ENCODE results near the gene TSTD2. TPM values are rescaled to one million over a fixed set of nuclear protein-coding genes. Genes with fewer than 3 reads are reported as not detected.

TSTD2 gene
- total RNA-seq, 1 experiment from 2014 or later, result 18.8 TPM

DNA sequence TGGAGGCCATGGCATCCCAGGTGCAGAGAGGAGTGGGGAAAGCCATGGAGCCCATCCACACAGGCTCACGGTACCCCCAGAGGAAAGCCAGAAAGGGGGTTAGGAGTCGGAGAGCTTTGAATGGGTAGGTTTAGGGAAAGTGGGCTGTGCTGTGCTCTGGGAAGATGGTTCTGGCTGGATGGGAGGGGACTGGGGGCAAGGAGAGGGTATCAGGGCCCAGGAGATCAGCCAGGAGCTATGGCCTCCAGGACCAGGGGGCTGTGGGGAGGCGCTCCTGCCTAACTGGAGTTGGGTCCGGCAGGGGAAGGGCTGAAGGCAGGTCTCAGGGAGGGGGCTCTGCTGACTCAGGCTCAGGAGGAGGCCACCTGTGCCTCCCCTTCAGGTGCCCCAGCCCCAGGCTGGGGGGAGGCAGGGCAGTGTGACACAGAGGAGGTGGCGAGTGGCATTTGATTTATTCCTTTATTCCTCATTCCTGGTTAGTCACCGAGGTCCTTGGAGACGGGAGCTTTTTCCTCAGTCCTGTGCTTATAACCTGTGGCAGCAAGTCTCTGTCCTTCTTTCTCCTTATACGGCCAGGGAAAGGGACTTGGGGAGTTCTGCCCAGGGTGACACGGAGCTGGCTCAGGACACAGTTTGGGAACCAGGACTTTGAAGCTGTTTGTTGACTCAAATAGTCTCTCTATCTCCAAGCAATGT is 60.8 kb downstream of the TSTD2 start:
- DNase-seq (ENCODE audit: low read depth), result no peak
- in situ Hi-C loops (cut with HindIII; ENCODE audit: low pct_unique_long_range_greater_than_20kb, low sequenced_read_pairs), result no loop called here

DNA sequence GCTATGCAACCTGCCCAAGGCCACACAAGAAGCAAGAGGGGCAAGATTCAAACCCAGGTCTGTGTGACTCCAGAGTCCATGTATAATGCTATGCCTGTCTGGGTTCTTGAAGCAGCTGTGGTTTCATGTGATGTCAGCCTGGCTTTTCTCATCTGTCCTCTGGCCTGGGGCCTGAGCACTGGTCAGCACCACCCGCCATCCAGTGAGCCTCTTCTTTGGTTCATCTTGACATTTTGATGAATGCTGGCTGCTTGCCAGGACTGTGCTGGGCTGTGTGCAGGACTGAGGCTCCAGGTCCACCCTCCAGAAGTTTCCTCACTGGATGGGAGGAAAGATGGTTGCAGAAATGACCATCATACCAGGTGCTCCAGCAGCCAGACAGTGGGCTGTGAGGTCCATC is 61.5 kb downstream of the TSTD2 start:
- in situ Hi-C loops (cut with HindIII; ENCODE audit: low pct_unique_long_range_greater_than_20kb, low sequenced_read_pairs), result no loop called here
- no peak for DNase-seq (ENCODE audit: low read depth)

DNA sequence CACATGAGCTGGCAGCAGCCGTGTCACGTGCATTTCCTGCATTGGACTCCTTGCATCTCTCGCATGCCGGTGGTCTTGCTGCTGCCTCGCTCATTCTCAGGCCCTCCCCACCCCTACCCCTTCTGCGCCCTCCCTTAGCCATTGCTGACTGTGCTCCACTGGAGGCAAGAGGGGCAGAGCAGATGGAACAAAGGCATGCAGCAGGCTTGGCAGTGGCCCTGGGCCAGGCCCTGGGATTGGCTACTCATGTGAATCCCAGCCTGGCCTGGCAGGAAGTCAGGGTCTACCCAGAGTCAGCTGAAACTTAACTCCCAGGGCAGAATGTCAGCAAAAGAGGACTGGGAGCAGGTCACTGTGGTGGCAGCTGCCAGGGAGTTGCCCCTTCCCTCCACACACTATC is 62.3 kb downstream of the TSTD2 start:
- no peak for DNase-seq (ENCODE audit: low read depth)
- in situ Hi-C loops (cut with HindIII; ENCODE audit: low pct_unique_long_range_greater_than_20kb, low sequenced_read_pairs), result no loop called here

DNA sequence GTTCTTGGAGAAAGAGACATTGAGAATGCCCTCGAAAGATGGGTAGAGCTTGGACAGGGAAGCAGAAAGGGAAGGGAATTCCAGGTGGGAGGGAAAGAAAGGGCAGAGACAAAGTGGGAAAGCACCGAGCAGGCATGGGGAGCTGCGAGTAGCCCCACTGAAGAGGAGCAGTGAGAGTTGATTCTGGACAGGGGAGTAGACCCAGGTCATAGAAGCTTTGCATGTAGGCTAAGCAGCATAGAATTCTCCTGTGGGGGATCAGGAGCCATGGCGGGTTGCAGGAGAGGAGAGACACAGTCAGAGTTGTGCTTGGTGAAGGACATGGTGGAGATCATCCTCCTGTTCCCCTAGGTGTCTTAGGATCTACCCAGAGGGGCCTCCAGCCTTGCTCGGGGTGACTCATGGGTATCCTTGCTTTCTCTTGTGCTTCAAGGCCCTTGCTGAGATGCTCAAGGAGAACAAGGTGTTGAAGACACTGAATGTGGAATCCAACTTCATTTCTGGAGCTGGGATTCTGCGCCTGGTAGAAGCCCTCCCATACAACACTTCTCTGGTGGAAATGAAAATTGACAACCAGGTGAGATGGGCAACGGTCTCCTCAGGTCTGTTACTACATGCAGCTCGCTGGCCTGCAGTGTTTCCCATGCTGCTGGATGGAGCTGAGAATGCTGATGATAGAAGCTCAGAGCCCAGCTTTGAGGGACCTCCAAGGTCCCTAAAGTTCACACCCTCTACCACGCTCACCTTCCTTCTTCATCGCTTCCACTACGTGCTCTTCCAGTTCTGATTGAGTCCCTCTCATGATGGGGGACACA is 64.5 kb downstream of the TSTD2 start:
- in situ Hi-C loops (cut with HindIII; ENCODE audit: low pct_unique_long_range_greater_than_20kb, low sequenced_read_pairs), result no loop called here
- no peak for DNase-seq (ENCODE audit: low read depth)

DNA sequence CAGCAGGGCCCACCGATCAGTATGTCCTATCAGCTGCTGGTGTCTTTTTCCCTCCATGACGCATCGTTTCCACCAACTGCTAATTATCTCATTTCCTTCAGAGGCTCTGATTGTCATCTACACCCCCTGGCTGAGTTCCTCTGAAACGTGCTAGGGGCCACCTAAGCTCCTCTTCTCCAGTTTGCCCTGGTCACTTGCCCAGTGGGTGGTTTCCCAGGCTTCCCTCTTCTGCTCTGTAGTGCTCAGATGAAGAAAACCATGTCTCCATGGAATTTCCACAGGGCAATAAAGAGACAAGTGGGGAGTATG is 65.3 kb downstream of the TSTD2 start:
- in situ Hi-C loops (cut with HindIII; ENCODE audit: low pct_unique_long_range_greater_than_20kb, low sequenced_read_pairs), result no loop called here
- no peak for DNase-seq (ENCODE audit: low read depth)

DNA sequence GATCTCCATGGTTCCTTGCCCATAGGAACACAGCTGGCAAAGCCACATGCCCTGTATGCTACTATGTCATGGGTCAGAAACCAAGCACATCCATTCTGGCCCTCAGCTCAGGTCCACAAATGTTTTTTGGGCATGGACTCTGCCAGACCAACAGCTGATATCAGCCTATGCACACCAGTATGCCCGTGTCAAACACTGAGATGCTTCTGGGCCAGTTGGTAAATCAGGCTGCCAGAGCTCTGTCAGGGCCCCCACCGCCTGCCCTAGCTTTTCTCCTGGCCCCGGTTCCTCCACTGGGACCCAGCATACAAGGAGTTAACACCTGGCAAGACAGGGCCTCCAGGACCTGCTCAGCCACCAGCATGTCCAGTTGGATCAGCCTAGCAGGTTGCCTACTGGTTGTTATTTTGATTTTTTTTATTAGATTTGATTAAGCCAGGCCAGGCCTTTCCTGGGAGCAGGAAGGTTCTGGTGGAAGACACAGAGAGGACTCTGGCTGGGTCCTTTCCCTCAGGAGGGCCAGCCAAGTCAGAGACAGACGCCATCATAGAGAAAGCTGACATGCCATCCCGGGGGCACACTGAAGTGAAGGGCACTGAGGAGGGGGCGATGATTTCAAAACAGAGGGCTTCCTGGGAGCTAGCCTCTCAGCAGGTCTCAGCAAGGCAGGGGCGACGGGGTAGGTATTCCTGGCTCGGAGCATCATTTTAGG is 65.8 kb downstream of the TSTD2 start:
- no peak for DNase-seq (ENCODE audit: low read depth)
- in situ Hi-C loops (cut with HindIII; ENCODE audit: low pct_unique_long_range_greater_than_20kb, low sequenced_read_pairs), result no loop called here

DNA sequence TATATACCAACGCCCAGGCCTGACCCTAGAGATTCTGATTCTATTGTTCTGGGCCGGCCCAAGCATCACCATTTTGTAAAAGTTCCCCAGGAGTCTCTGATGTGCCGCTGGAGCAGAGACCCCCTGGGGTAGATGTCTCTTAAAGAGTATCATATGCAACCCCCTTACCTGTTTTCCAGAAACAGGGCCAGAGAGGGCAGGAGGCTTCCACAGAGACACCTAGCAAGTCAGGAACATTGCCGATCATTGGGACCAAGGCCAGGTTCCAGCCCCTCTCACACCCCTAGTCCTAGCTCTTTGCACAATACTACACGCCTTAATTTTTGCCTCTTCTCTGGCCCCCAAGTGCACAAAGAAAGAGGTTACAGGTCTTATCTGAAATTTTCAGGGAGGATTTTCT is 67.9 kb downstream of the TSTD2 start:
- in situ Hi-C loops (cut with HindIII; ENCODE audit: low pct_unique_long_range_greater_than_20kb, low sequenced_read_pairs), result no loop called here

DNA sequence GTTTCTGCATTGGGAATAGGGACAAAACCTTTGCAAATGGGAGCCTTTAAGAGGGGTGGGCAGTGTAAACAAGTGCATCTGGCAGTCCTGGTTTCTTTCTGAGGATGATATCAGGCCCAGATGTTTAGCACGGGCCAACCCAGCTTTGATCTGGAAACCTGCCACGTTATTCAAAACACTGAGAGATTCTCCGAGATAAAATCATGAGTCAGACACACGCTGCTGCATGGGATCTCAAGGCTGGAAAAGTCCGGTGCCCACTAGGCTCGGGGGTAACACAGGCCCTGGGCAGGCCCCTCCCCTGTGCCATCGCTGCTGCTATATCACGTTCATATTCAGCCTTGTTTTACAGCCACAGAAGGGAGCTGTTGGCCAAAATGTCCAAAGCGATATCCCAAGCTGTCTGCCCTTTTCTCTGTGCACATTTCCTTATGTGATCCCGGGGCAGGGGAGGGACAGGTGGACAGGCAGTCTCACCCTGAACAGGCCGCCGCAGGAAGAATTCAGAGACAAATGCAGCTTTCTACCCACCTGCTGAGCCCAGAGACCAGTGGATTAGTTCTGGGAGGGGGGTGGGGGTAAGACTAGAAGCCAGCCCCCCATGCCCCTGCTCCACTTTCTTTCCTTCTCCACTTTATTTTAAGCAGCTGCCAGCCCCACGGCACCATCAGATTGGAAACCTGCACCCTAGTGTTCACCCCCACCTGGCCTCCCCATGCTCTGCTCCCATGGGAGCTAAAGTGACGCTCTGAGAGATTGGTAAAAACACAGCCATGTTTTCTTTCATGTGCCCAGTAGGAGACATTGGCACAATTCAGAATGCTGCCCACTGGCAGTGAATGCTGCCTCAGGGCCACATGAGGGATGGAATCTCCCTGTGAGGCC is 68.6 kb downstream of the TSTD2 start:
- in situ Hi-C loops (cut with HindIII; ENCODE audit: low pct_unique_long_range_greater_than_20kb, low sequenced_read_pairs), result no loop called here
- DNase-seq (ENCODE audit: low read depth), result peak; percentile 36

More for the DNA sequence above, 67.9 kb downstream of the TSTD2 start:
- no peak for DNase-seq (ENCODE audit: low read depth)

DNA sequence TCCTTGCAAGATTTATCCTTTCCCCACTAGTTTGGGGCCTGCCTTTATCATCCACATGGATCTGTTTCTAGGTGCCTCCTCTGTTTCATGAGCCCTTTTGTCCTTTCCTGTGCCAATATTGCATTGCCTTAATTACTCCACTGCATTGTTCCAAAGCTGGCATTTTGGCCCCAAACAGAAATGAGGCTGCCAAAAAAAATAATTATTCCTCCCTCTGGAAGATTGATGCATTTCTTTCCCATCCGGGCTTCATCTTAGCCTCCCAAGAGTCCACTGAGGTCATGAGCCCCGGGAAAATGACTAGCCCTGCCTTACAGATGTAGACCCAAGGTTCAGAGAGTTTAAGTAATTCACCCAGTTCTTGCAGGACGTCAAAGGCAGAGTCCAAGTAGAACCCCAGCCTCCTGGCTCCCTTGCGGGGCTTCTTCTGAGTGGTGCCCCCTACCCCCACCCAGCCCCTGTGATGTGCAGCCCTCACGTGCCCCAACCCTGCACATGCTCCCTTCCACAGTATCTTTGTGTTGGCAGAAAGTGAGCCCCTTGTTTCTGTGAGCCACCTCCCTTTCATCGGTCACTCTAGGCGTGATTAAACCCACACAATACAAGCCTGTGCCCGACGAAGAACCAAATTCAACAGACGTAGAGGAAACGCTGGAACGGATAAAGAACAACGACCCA is 69.6 kb downstream of the TSTD2 start:
- in situ Hi-C loops (cut with HindIII; ENCODE audit: low pct_unique_long_range_greater_than_20kb, low sequenced_read_pairs), result no loop called here
- no peak for DNase-seq (ENCODE audit: low read depth)

DNA sequence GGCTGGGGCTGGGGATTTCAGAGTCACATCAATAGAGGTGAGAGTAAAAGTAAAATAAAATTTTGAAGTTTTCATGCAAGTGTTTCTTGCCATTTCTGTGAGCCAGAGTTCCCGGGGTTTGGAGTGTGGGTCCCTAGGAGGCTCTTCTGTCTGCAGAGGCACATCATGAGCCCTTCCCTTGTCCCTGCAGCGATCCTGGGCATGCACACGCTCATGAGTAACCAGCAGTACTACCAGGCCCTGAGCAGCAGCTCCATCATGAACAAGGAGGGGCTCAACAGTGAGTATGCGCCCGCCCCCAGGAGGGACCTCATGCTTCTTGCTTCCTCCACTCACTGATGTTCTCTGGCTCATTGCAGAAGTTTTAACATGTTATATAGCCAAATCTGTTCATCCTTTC is 70.6 kb downstream of the TSTD2 start:
- DNase-seq (ENCODE audit: low read depth), result no peak
- in situ Hi-C loops (cut with HindIII; ENCODE audit: low pct_unique_long_range_greater_than_20kb, low sequenced_read_pairs), result no loop called here

DNA sequence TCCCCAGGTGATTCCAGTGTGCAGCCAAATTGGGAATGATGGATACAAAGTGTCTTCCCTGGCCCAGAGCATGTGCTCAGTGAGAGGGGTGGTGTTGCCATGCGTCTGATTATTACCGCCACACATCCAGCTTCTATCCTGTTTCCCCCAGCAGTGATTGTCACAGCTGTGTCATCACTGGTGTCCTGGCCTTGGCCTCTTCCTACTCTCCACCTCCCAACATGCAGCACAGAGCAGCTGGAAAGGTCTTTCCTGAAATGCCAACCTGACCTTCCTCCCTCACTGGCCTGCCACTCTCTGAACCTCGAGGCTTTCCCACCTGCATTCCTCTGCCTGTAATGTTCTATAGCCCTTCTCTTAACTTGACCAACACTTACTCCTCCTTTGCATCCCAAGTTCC is 71.7 kb downstream of the TSTD2 start:
- in situ Hi-C loops (cut with HindIII; ENCODE audit: low pct_unique_long_range_greater_than_20kb, low sequenced_read_pairs), result no loop called here
- no peak for DNase-seq (ENCODE audit: low read depth)

DNA sequence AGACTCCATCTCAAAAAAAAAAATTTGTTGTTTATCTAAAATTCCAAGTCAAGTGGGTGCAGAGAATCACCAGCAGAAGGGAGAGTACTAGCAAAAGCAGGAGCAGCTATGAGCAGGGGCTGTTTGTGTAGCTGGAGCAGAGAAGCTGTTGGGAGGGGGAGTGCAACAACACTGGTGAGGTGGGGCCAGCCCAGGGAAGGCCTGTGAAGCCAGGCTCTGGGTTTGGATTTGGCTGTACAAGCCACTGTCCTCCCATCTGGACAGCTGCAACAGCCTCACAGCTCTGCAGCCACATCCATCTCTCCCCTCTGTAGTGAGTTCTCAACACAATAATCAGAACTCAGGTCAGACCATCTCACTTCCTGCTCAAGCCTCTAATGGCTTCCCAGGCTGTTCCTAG is 72.3 kb downstream of the TSTD2 start:
- DNase-seq (ENCODE audit: low read depth), result no peak
- in situ Hi-C loops (cut with HindIII; ENCODE audit: low pct_unique_long_range_greater_than_20kb, low sequenced_read_pairs), result no loop called here

DNA sequence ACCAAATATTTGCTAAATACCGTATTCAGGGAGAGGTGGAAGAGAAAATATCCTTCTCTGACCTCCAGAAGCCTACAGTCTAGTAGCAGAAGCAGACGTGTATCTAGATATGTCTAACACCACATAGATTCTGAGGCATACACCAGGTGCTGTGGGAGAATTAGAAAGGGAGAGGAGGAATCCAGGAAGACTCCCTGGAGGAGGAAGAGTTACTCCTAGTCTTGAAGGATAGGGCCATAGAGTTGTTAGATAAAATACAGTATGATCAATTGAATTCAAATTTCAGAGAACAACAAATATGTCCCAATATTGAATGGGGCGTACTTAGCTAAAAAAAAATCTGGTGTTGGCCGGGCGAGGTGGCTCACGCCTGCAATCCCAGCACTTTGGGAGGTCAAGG is 73.0 kb downstream of the TSTD2 start:
- in situ Hi-C loops (cut with HindIII; ENCODE audit: low pct_unique_long_range_greater_than_20kb, low sequenced_read_pairs), result no loop called here
- DNase-seq (ENCODE audit: low read depth), result no peak

DNA sequence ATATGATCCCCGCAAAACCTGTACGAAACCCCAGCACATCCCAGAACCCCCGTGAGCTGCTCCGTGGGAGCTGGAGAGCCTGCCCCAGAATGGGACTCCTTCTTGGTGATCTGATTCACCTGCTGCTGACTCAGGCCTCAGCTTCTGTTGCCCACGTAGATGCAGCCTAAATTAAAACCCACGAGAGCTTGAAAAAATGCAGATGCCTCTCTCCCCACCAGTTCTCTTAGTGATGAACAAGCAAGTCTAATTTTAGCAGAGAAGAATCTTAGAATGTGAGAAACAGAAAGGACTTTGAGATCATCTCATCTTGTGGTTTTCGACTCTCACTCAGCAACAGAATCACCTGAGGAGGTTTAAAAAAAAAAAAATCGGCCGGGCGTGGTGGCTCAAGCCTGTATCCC is 74.1 kb downstream of the TSTD2 start:
- in situ Hi-C loops (cut with HindIII; ENCODE audit: low pct_unique_long_range_greater_than_20kb, low sequenced_read_pairs), result no loop called here
- DNase-seq (ENCODE audit: low read depth), result no peak

DNA sequence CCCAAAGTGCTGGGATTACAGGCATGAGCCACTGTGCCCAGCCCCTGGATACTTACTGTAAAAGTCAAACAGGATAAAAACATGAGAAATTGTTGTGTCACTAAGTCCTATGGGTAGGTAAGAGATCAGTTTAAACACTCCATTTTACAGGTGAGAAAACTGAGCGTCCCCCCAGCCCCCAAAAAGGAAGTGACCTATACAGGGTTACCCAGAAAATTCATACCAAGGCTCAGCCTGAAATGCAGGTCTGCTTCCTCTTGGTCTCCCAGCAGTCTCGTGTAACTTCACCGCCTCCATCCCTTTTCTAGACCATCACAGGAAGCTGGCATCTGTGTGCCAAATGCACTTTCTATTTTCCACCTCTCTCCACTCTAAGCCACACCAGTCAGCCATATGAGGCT is 74.5 kb downstream of the TSTD2 start:
- DNase-seq (ENCODE audit: low read depth), result no peak
- in situ Hi-C loops (cut with HindIII; ENCODE audit: low pct_unique_long_range_greater_than_20kb, low sequenced_read_pairs), result no loop called here

DNA sequence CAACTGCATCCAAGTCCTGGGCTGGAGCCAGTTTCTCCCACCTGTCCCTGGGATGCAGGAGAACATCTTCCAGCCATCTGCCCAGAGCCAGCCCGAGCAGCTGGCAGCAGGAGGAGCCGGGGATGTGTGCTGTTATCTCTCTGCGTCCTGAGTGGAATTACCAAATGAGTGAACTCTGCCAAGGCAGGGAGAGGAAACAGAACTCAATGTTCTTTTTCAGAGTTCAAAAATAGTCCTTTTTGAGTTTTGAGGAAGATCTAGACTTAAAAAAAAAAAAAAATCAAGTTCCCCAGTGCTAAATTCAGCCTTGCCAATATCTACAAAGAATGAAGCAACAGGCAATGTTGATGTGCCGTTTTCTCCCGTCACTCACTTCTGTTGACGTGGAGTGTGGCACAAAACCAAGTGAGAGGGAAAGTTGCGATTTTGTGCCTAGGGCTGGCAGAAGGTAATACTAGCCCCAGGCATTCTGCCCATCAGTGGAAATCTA is 75.5 kb downstream of the TSTD2 start:
- in situ Hi-C loops (cut with HindIII; ENCODE audit: low pct_unique_long_range_greater_than_20kb, low sequenced_read_pairs), result no loop called here

DNA sequence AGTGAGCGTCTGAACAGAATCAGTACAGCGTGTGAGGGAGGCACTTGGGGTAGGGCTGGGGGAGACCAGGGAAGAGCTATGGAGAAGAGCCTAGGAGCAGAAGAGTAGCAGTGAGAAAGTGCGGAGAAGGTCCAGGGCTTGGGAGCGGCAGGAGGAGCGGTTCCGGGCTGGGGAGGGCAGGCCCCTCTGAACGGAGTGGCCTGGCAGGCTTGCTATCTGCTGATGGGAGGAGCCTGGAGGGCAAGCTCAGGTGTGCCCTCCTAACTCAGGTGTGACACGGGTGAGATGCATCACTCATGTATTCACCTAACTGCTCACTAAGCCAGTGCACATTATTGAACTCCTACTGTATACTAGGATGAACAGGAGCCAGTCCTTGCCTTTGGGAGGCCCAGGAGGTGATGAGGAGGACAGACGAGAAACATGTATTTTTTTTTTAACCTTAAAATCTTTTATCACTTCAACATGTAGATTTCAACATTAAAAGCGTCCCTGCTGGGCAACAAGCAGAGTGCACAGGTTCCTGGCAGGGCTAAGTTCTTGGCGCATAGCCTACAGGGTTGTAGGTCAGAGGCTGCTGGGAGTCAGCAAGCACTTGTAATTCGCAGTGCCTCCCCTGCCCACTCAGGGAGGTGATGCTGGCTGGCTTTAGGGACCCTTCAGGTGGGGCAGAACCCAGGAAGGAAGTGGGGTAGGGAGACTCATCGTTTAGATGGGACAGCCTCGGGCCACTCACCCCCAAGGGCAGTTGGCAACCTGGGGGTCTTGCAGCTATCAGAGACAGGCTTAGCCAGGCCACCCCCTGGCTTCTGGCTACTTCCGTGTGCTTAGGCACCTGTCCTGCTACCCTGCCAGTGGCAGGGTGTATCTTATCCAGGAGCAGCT is 76.2 kb downstream of the TSTD2 start:
- in situ Hi-C loops (cut with HindIII; ENCODE audit: low pct_unique_long_range_greater_than_20kb, low sequenced_read_pairs), result no loop called here
- no peak for DNase-seq (ENCODE audit: low read depth)

More for the DNA sequence above, 75.5 kb downstream of the TSTD2 start:
- DNase-seq (ENCODE audit: low read depth), result no peak
